Breast epithelium (tissue), 3 donors: ENCODE results near the gene CCL27.

ENCODE experiments used
- CTCF ChIP-seq, 3 donors: fragments of 450-650 bp; IDR thresholded peaks; one replicate each; pipeline ENCODE4 v1.5.1; 2016 to 2017; ENCODE audit warnings: antibody characterized with exemption in 3 of 3, mild to moderate bottlenecking in 3 of 3, moderate library complexity in 3 of 3
- POLR2A ChIP-seq: fragments of 450-650 bp; IDR thresholded peaks from one replicate; pipeline ENCODE4 v1.6.1; 2016; ENCODE audit warnings: antibody characterized with exemption, mild to moderate bottlenecking, moderate library complexity
- POLR2AphosphoS5 ChIP-seq, 3 donors: sonication (generic); formaldehyde crosslinking; IDR thresholded peaks; one replicate each; pipeline ENCODE4 v1.6.1; 2017; ENCODE audit warnings: antibody characterized with exemption in 3 of 3

GRCh38 chr9:34659592-34660253 is 2.7 kb downstream of the CCL27 start:
- TF ChIP-seq CTCF (IDR thresholded peaks at IDR 0.05): no peak
- TF ChIP-seq POLR2A: no peak
- no peak for TF ChIP-seq POLR2AphosphoS5 (IDR thresholded peaks at IDR 0.05)
